Myocyte (in vitro differentiated cells): Measurements from ENCODE around the gene ITIH4. TPM values are rescaled to one million over a fixed set of nuclear protein-coding genes. Genes with fewer than 3 reads are reported as not detected.

Experiments used
- DNase-seq: peaks from one replicate; pipeline ENCODE4 v3.0.0-alpha.2; 2012; ENCODE audit warnings: low read depth
- polyA plus RNA-seq: library from polyadenylated mRNA; unstranded; fragments of >200 nt; gene quantifications from one replicate; pipeline ENCODE4 v1.2.1, GENCODE V29; 2012; ENCODE audit warnings: missing spikeins
- total RNA-seq: library from RNA; depleted of rRNA; stranded (reverse); fragments of >200 nt; gene quantifications from 2 replicates; pipeline ENCODE4 v1.2.3, GENCODE V29; 2014

ITIH4 gene
- total RNA-seq = 5.0 and 5.4 TPM in 2 replicates
- 4.6 TPM for polyA plus RNA-seq

- peak; percentile 24 for DNase-seq
Measured at GRCh38 chr3:52830535-52831258, at the start of gene ITIH4. ITIH4 (minus strand) TSS chr3:52830672; CDS start chr3:52830642, 30 bp downstream.

- DNase-seq = no peak
Measured at GRCh38 chr3:52880047-52880446, 49.6 kb upstream of the ITIH4 start.

DNA sequence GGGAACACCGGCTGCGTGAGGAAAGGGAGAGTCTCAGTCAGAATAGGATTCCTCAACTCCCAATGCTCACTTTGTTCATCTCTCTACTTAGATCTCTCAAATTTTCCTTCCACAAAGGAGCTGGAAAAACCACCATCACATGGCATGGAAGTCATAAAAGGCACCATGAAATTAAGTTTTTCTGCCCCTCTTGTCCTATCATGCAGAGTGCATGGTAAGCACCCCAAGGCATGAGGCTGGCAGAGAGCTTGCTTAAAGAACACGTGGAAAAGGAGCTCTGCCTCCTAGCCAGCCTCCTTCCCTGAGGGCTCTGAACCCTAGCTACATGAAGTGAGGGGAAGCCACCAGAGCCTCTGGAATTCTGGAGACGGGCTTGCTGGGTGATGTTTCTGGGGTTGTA is 49.1 kb upstream of the ITIH4 start:
- DNase-seq = no peak

GRCh38 chr3:52879090-52879489 is 48.6 kb upstream of the ITIH4 start:
- no peak for DNase-seq

- DNase-seq = no peak
Measured at GRCh38 chr3:52877085-52877484, 46.6 kb upstream of the ITIH4 start.

GRCh38 chr3:52874864-52875587 is 44.6 kb upstream of the ITIH4 start:
- DNase-seq = no peak

DNA sequence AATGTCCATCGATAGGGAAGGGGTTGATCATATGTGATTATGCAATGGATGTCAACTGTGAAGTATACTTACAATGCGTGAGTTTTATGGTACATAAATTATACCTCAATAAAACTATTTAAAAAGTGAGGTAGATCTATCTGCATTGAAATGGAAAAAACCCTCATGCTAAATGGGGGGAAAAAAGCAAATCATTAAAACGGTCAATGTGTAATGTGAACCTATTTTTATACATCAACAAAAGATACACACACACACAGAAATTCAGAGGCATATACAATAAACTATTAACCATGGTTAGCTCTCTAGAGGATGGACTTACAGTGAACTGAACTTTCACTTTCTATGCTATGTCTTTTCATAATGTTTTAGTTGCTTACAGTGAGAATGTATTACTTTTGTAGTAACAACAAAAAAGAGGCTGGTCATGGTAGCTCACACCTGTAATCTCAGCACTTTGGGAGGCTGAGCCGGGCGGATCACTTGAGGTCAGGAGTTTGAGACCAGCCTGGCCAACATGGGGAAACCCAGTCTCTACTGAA is 43.8 kb upstream of the ITIH4 start:
- no peak for DNase-seq

- peak; percentile 29 for DNase-seq
Measured at GRCh38 chr3:52873433-52874159, 43.1 kb upstream of the ITIH4 start.

DNA sequence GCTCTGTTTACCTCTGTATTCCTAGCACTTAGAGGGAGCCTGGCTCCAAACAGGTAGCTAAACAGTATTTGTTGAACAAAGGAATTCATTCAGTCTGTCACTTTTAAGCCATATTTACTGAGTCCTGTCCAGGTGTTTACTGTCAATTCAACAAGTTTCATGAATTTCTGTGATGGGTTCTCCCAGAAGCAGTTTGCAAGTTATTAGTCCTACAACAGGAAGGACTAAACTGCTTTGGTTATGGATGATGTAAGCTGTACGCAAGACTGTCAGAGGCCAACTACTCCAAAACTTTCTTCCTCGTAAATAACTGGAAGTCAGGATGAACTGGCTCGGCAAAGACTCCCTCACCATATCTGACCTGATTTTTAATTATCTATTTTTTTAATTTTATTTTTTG is 41.8 kb upstream of the ITIH4 start:
- DNase-seq = no peak

GRCh38 chr3:52871761-52872160 is 41.3 kb upstream of the ITIH4 start:
- no peak for DNase-seq

DNA sequence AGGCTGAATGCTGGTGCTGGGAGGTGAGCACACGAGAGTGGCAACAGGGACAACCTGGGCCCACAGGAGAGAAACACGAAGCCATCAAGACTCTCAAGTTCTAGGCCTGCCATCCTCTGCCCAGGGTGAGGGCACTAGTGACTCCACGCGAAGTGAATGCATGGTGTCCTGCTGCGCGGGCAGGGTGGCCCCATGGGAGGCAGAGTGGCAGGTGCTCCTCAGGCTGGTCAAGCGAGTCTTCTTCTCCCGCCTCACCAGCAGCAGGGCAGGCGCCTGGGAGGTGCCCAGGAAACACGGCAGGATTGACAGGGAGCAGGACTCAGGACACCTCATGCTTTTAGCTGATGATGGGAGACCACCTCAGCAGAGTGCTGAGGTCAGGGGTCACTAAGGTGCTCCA is 40.0 kb upstream of the ITIH4 start:
- no peak for DNase-seq

GRCh38 chr3:52866427-52866826 is 36.0 kb upstream of the ITIH4 start:
- no peak for DNase-seq

DNA sequence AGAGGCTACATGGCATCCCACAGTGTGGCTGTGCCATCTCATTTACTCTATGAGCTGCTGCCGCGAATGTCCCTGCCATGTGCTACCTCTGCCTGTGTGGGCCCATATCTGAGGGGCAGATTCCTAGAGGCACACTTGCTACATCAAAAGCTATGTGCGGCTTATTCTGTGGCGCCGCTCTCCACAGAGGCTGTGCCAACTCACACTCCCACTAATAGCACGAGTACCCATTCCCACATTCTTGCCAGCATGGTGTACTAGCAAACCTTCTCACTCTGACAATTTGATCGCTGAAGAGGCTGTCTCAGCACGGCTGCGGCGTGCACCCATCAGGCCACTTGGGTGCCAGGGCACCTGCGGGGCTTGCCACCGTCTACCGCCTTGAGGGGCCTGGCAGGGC is 35.5 kb upstream of the ITIH4 start:
- DNase-seq = no peak

DNA sequence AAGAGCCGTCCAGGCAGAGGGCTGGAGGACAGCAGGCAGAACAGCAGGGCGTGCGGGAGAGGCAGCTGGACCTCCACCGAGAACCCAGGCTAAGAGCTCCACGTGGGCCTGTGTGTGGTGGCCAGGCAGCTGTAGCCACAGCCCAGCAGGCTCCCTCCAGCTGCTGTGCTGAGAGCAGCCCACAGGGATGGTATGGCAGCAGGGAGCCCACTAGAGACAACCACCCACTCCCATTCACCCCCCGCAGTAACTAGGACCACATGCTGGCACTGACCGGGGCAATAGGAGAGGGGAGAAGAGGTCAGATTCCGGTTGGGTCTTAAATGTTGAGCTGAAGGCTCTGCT is 29.9 kb upstream of the ITIH4 start:
- DNase-seq = peak; percentile 66

- DNase-seq = no peak
Measured at GRCh38 chr3:52859686-52860423, 29.4 kb upstream of the ITIH4 start.

DNA sequence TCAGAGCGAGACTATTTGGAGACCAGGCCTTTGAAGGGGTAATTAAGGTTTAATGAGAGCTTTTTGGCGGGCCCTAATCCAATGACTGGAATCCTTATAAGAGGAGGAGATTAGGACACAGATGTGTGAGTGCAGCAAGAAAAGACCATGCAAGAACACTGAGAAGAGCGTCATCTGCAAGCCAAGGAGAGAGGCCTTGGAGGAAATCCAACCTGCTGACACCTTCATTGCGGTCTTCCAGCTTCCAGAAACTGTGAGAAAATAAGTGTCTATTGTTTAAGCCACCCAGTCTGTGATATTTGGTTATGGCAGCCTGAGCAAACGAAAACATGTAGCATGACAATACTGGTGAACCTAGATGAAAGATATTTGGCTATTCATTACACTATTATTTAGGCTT is 27.4 kb upstream of the ITIH4 start:
- no peak for DNase-seq

DNA sequence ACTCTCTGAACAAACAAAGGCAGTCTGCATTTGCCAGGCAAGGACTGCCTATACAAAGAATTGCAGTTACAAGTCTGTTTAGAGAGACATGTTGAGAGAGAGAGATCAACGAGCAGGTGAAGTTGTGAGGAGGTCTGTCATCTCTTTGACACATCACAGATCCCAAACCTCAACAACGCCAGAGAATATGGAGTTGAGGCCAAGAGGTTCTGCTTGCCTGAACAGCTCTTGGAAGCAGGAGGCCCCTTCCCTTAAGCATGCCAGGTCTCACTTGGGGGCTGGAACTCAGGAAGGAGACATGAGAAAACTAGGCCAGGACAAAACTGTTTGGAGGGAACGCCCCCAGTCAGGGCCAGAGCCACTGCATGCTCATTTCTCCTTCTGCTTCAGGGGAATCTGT is 26.7 kb upstream of the ITIH4 start:
- no peak for DNase-seq

- no peak for DNase-seq
Measured at GRCh38 chr3:52856666-52857065, 26.2 kb upstream of the ITIH4 start.

DNA sequence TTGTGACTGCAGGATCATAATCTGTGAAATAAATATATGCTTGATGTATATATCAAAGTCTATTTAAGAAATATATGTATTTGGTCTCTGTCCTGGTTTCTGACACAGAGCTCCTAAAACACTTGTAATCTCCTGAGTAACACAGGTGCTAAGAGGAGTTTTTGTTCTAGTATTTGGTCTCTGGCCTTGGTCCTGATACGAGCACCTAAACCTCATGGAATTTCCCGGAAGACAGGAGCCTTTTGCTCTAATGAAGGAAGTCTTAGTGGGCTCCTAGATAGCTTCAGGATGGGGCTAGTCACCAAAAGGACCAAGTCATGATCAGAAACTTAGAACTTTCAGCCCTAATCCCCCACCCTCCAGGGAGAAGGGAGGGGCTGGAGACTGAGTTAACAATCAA is 23.5 kb upstream of the ITIH4 start:
- no peak for DNase-seq

DNA sequence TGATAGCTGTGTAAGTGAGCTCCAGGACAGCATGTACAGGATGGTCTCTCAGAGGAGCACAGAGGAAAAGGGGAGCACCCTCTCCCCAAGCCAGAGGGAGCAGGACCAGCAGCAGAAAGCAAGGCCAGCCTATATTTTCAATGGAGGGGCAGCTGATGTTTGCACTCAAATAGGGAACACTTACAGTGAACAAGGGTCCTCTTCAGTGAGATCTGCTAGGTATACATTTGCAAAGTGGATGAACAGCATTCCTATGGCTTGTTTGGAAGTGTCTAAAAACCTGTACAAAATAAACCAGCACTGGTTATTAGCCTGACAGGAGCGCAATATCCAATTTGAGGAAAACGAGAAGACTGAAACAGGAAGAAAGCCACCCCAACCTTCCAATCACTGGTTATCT is 21.9 kb upstream of the ITIH4 start:
- DNase-seq = no peak

GRCh38 chr3:52851348-52851747 is 20.9 kb upstream of the ITIH4 start:
- peak; percentile 48 for DNase-seq
